Measurements from ENCODE around the gene RAX2. TPM values are rescaled to one million over a fixed set of nuclear protein-coding genes. Genes with fewer than 3 reads are reported as not detected.
A peak's percentile ranks its signal among the peaks of the same experiment; 100 is the strongest.

The RAX2 gene
- polyA plus RNA-seq, 1 of the 3 experiments (the other 2 are of a cell fraction): not detected

GRCh38 chr19:3725640-3726310 lies 46.3 kb downstream of the RAX2 start:
- H3K4me2 ChIP-seq: no peak overlapping the region
- H3K9me3 ChIP-seq: no peaks in the 10 kb centered on the region
- H3K9ac ChIP-seq: no peak overlapping the region
- H3K9me2 ChIP-seq: no peaks in the 10 kb centered on the region
- WGBS (ENCODE audit: low lambda C conversion rate): 29% methylated on average over 12 of the region's 14 CpGs
- TF ChIP-seq IRF3 (IDR thresholded peaks at IDR 0.05; ENCODE audit: low read depth, low read length) (no peak), TAF1 (IDR thresholded peaks at IDR 0.05; ENCODE audit: borderline replicate concordance, low read depth, low read length) (no peak), FOXJ3 (CRISPR knock-in tag; IDR thresholded peaks at IDR 0.05) (no peak), RFX5 (IDR thresholded peaks at IDR 0.05; ENCODE audit: low read length) (no peak), EZH2phosphoT487 (IDR thresholded peaks at IDR 0.05; ENCODE audit: borderline replicate concordance, low read depth) (no peak), NRF1 (IDR thresholded peaks at IDR 0.05; ENCODE audit: low read depth, low read length) (no peak), USF1 (IDR thresholded peaks at IDR 0.05; ENCODE audit: borderline replicate concordance, low read depth) (no peak), TEAD4 (IDR thresholded peaks at IDR 0.05; ENCODE audit: borderline replicate concordance, insufficient read depth) (no peak), FOXM1 (IDR thresholded peaks at IDR 0.05; ENCODE audit: low read depth) (no peak)
- TF ChIP-seq, protein P1, sequence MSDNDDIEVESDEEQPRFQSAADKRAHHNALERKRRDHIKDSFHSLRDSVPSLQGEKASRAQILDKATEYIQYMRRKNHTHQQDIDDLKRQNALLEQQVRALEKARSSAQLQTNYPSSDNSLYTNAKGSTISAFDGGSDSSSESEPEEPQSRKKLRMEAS (IDR thresholded peaks at IDR 0.05; ENCODE audit: low read depth): no peak
- TF ChIP-seq, protein P2, sequence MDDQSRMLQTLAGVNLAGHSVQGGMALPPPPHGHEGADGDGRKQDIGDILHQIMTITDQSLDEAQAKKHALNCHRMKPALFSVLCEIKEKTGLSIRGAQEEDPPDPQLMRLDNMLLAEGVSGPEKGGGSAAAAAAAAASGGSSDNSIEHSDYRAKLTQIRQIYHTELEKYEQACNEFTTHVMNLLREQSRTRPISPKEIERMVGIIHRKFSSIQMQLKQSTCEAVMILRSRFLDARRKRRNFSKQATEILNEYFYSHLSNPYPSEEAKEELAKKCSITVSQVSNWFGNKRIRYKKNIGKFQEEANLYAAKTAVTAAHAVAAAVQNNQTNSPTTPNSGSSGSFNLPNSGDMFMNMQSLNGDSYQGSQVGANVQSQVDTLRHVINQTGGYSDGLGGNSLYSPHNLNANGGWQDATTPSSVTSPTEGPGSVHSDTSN (IDR thresholded peaks at IDR 0.05): no peak
- TF ChIP-seq, protein P3, sequence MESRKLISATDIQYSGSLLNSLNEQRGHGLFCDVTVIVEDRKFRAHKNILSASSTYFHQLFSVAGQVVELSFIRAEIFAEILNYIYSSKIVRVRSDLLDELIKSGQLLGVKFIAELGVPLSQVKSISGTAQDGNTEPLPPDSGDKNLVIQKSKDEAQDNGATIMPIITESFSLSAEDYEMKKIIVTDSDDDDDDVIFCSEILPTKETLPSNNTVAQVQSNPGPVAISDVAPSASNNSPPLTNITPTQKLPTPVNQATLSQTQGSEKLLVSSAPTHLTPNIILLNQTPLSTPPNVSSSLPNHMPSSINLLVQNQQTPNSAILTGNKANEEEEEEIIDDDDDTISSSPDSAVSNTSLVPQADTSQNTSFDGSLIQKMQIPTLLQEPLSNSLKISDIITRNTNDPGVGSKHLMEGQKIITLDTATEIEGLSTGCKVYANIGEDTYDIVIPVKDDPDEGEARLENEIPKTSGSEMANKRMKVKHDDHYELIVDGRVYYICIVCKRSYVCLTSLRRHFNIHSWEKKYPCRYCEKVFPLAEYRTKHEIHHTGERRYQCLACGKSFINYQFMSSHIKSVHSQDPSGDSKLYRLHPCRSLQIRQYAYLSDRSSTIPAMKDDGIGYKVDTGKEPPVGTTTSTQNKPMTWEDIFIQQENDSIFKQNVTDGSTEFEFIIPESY (IDR thresholded peaks at IDR 0.05; ENCODE audit: borderline replicate concordance, low read depth): no peak
- TF ChIP-seq, protein P4, sequence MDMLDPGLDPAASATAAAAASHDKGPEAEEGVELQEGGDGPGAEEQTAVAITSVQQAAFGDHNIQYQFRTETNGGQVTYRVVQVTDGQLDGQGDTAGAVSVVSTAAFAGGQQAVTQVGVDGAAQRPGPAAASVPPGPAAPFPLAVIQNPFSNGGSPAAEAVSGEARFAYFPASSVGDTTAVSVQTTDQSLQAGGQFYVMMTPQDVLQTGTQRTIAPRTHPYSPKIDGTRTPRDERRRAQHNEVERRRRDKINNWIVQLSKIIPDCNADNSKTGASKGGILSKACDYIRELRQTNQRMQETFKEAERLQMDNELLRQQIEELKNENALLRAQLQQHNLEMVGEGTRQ (IDR thresholded peaks at IDR 0.05; ENCODE audit: borderline replicate concordance, low read depth, low read length): no peak
- DNase-seq: peak; percentile 39
- H3K27ac ChIP-seq (ENCODE audit: low read depth in 2 of 2, low read length in 1 of 2): no peak overlapping the region
- H3F3A ChIP-seq (replicated peaks; ENCODE audit: insufficient read depth): no peaks in the 10 kb centered on the region
- POLR2A ChIA-PET: no interaction called here
- H4K20me1 ChIP-seq (ENCODE audit: insufficient read depth): no peaks in the 10 kb centered on the region
- no peak overlapping the region for H3K4me3 ChIP-seq (ENCODE audit: low read depth in 2 of 2, low read length in 1 of 2)
- no peaks in the 10 kb centered on the region for H3K36me3 ChIP-seq (replicated peaks in 1 of 2; ENCODE audit: control insufficient read depth in 1 of 2, insufficient read depth in 2 of 2, low read length in 1 of 2)
- CTCF ChIA-PET: interaction anchor here (1.0 to 1.4 kb wide), 3 partner anchors 14 to 34 kb away, joined by 3 to 5 read pairs (median 3); partner anchors contain the start of gene PIP5K1C
- peaks cover 13% of the 10 kb centered on the region for H3K27me3 ChIP-seq (ENCODE audit: insufficient read depth)
- H3K4me1 ChIP-seq (ENCODE audit: control insufficient read depth in 1 of 2, insufficient read depth in 2 of 2, low read depth in 1 of 2, low read length in 1 of 2): peaks cover 0 to 2% of the 10 kb centered on the region in 2 experiments; a peak in 1 of 4 replicates
- no peak overlapping the region for H2AFZ ChIP-seq (ENCODE audit: low read depth)
- H3K79me2 ChIP-seq (ENCODE audit: insufficient read depth): no peaks in the 10 kb centered on the region
